Measurements from ENCODE around the gene C18orf63.

C18orf63 gene

GRCh38 chr18:74370115-74370514 lies 54.5 kb downstream of the C18orf63 start:
- H3K79me2 ChIP-seq (ENCODE audit: insufficient read depth, low read depth) = no peaks in the 10 kb centered on the region
- no peaks in the 10 kb centered on the region for H3K36me3 ChIP-seq (ENCODE audit: insufficient read depth)
- H4K20me1 ChIP-seq (ENCODE audit: insufficient read depth) = no peaks in the 10 kb centered on the region
- no peak for TF ChIP-seq CTCF (conservative IDR thresholded peaks at IDR 0.05; ENCODE audit: low read depth, low read length)
- no peak overlapping the region for H3K4me2 ChIP-seq
- H3K27ac ChIP-seq = no peak overlapping the region
- no peak overlapping the region for H3K9ac ChIP-seq
- no peaks in the 10 kb centered on the region for H3K4me1 ChIP-seq (ENCODE audit: low read depth, poor library complexity, severe bottlenecking)
- no peak overlapping the region for H3K4me3 ChIP-seq (IDR thresholded peaks at IDR 0.05; ENCODE audit: insufficient read depth, low read depth, low read length)
- no peak overlapping the region for H2AFZ ChIP-seq (ENCODE audit: low read depth)
- no peaks in the 10 kb centered on the region for H3K27me3 ChIP-seq (ENCODE audit: insufficient read depth, low read depth)

- Histone ChIP-seq H3K9ac (no peak overlapping the region), H2AFZ (ENCODE audit: low read depth) (no peak overlapping the region), H3K4me2 (no peak overlapping the region), H3K27me3 (ENCODE audit: insufficient read depth, low read depth) (no peaks in the 10 kb centered on the region), H3K4me3 (IDR thresholded peaks at IDR 0.05; ENCODE audit: insufficient read depth, low read depth, low read length) (no peak overlapping the region), H3K79me2 (ENCODE audit: insufficient read depth, low read depth) (no peaks in the 10 kb centered on the region), H3K27ac (no peak overlapping the region), H3K36me3 (ENCODE audit: insufficient read depth) (no peaks in the 10 kb centered on the region), H3K4me1 (ENCODE audit: low read depth, poor library complexity, severe bottlenecking) (no peaks in the 10 kb centered on the region), H4K20me1 (ENCODE audit: insufficient read depth) (no peaks in the 10 kb centered on the region)
- no peak for TF ChIP-seq CTCF (conservative IDR thresholded peaks at IDR 0.05; ENCODE audit: low read depth, low read length)
Observed at GRCh38 chr18:74373428-74373827, 57.8 kb downstream of the C18orf63 start.

GRCh38 chr18:74375999-74376398 lies 60.4 kb downstream of the C18orf63 start:
- Histone ChIP-seq H3K36me3 (ENCODE audit: insufficient read depth) (no peaks in the 10 kb centered on the region), H3K79me2 (ENCODE audit: insufficient read depth, low read depth) (no peaks in the 10 kb centered on the region), H3K27ac (no peak overlapping the region), H3K9ac (no peak overlapping the region), H3K4me2 (no peak overlapping the region), H4K20me1 (ENCODE audit: insufficient read depth) (no peaks in the 10 kb centered on the region), H3K4me1 (ENCODE audit: low read depth, poor library complexity, severe bottlenecking) (no peaks in the 10 kb centered on the region), H2AFZ (ENCODE audit: low read depth) (no peak overlapping the region), H3K4me3 (IDR thresholded peaks at IDR 0.05; ENCODE audit: insufficient read depth, low read depth, low read length) (no peak overlapping the region), H3K27me3 (ENCODE audit: insufficient read depth, low read depth) (no peaks in the 10 kb centered on the region)
- no peak for TF ChIP-seq CTCF (conservative IDR thresholded peaks at IDR 0.05; ENCODE audit: low read depth, low read length)

- TF ChIP-seq CTCF (conservative IDR thresholded peaks at IDR 0.05; ENCODE audit: low read depth, low read length) = no peak
- H3K9ac ChIP-seq = no peak overlapping the region
- H3K27me3 ChIP-seq (ENCODE audit: insufficient read depth, low read depth) = no peaks in the 10 kb centered on the region
- no peaks in the 10 kb centered on the region for H4K20me1 ChIP-seq (ENCODE audit: insufficient read depth)
- no peaks in the 10 kb centered on the region for H3K4me1 ChIP-seq (ENCODE audit: low read depth, poor library complexity, severe bottlenecking)
- no peak overlapping the region for H2AFZ ChIP-seq (ENCODE audit: low read depth)
- H3K4me3 ChIP-seq (IDR thresholded peaks at IDR 0.05; ENCODE audit: insufficient read depth, low read depth, low read length) = no peak overlapping the region
- H3K79me2 ChIP-seq (ENCODE audit: insufficient read depth, low read depth) = no peaks in the 10 kb centered on the region
- no peaks in the 10 kb centered on the region for H3K36me3 ChIP-seq (ENCODE audit: insufficient read depth)
- H3K27ac ChIP-seq = no peak overlapping the region
- no peak overlapping the region for H3K4me2 ChIP-seq
Observed at GRCh38 chr18:74376523-74376922, 60.9 kb downstream of the C18orf63 start.

All from KMS-11 (cell line).